Inflammatory macrophage treated with lipopolysaccharide for 1 hour (primary cell): Measurements from ENCODE around the gene EXTL1.

Experiments
- DNase-seq, 2 donors: peaks; one replicate each; pipeline ENCODE4 v3.0.0-alpha.2; 2020 to 2022

EXTL1 gene

GRCh38 chr1:26075421-26076144 is 54.0 kb downstream of the EXTL1 start:
- DNase-seq = peak in 1 of 2 donors; percentile 27

- DNase-seq = no peak
Observed at GRCh38 chr1:26077524-26077923, 55.9 kb downstream of the EXTL1 start.

GRCh38 chr1:26078286-26079177 is 57.0 kb downstream of the EXTL1 start:
- DNase-seq = no peak

- no peak for DNase-seq
Observed at GRCh38 chr1:26079178-26079563, 57.6 kb downstream of the EXTL1 start.

GRCh38 chr1:26079960-26080814 is 58.6 kb downstream of the EXTL1 start:
- no peak for DNase-seq

- DNase-seq = no peak
Observed at GRCh38 chr1:26081267-26082019, 59.9 kb downstream of the EXTL1 start.

GRCh38 chr1:26082020-26082350 is 60.4 kb downstream of the EXTL1 start:
- no peak for DNase-seq

- DNase-seq = no peak
Observed at GRCh38 chr1:26083208-26083607, 61.6 kb downstream of the EXTL1 start.

GRCh38 chr1:26084091-26084561 is 62.6 kb downstream of the EXTL1 start:
- DNase-seq = no peak

- no peak for DNase-seq
Observed at GRCh38 chr1:26084844-26085243, 63.3 kb downstream of the EXTL1 start.
